OCI-LY1 (cell line): Measurements from ENCODE around the gene C1QTNF9B.

Experiments
- CTCF ChIP-seq: fragments of 200-600 bp; sonication (generic), shearing (Covaris generic); IDR thresholded peaks from 2 replicates; pipeline ENCODE4 v1.5.1; 2017; ENCODE audit warnings: mild to moderate bottlenecking, antibody characterized with exemption, low read length, moderate library complexity, mixed read lengths
- EZH2 ChIP-seq: fragments of 200-600 bp; sonication (generic), shearing (Covaris generic); IDR thresholded peaks from 2 replicates; pipeline ENCODE4 v1.8.0; 2017; ENCODE audit warnings: borderline replicate concordance, mixed run types, mild to moderate bottlenecking, antibody characterized with exemption, low read length, moderate library complexity, mixed read lengths

GRCh38 chr13:23861310-23861709 is 36.0 kb downstream of the C1QTNF9B start:
- no peak for TF ChIP-seq CTCF
- no peak for TF ChIP-seq EZH2
